Neutrophil (primary cell): Measurements from ENCODE around the gene HIVEP3.
"Not testable (repeated sequence)": the region's sequence is repeated elsewhere in the genome, so short reads cannot be mapped to it uniquely, and the experiment has no call there.

Experiments
- H3K27ac ChIP-seq: fragments of 200-600 bp; sonication (generic); 2 replicates; pipeline ENCODE4 v1.5.1; 2016; ENCODE audit warnings: mild to moderate bottlenecking, moderate library complexity
- H3K27me3 ChIP-seq: fragments of 200-600 bp; sonication (generic); 2 replicates; pipeline ENCODE4 v1.6.0; 2016; ENCODE audit warnings: mild to moderate bottlenecking
- H3K36me3 ChIP-seq: fragments of 200-600 bp; sonication (generic); 2 replicates; pipeline ENCODE4 v1.5.1; 2017
- H3K4me1 ChIP-seq, 2 experiments: fragments of 200-600 bp in 1 of 2; sonication (generic) in 1 of 2; 1 replicate in 1 of 2; 2 replicates in 1 of 2; pipeline versions ENCODE4 v1.5.1 to v1.6.1; 2013 to 2016; ENCODE audit warnings: low read depth in 1 of 2, low read length in 1 of 2, mild to moderate bottlenecking in 1 of 2, moderate library complexity in 1 of 2; ENCODE audit not compliant: control insufficient read depth in 1 of 2, insufficient read depth in 1 of 2
- H3K4me3 ChIP-seq, 2 experiments: fragments of 200-600 bp in 1 of 2; sonication (generic) in 1 of 2; 1 replicate in 1 of 2; 2 replicates in 1 of 2; pipeline ENCODE4 v1.5.1; 2013 to 2016; ENCODE audit warnings: low read depth in 1 of 2, low read length in 1 of 2, mild to moderate bottlenecking in 1 of 2, moderate library complexity in 1 of 2
- H3K9me3 ChIP-seq: fragments of 200-600 bp; sonication (generic); 2 replicates; pipeline ENCODE4 v1.5.1; 2016
- CTCF ChIP-seq: fragments of 200-600 bp; sonication (generic); IDR thresholded peaks from 2 replicates; pipeline ENCODE4 v1.5.1; 2016; ENCODE audit warnings: antibody characterized with exemption

HIVEP3 gene

GRCh38 chr1:41955461-41956159 lies 36.9 kb upstream of the HIVEP3 start:
- Histone ChIP-seq H3K27me3 (no peaks in the 10 kb centered on the region), H3K4me1 (no peaks in the 10 kb centered on the region), H3K9me3 (no peaks in the 10 kb centered on the region), H3K36me3 (no peaks in the 10 kb centered on the region), H3K27ac (no peak overlapping the region), H3K4me3 (no peak overlapping the region)
- TF ChIP-seq CTCF = no peak

GRCh38 chr1:41954533-41954944 lies 35.8 kb upstream of the HIVEP3 start:
- TF ChIP-seq CTCF = no peak
- no peaks in the 10 kb centered on the region for H3K36me3 ChIP-seq
- H3K27ac ChIP-seq = no peak overlapping the region
- H3K9me3 ChIP-seq = no peaks in the 10 kb centered on the region
- H3K27me3 ChIP-seq = no peaks in the 10 kb centered on the region
- H3K4me1 ChIP-seq = no peaks in the 10 kb centered on the region
- no peak overlapping the region for H3K4me3 ChIP-seq

- H3K4me1 ChIP-seq = no peaks in the 10 kb centered on the region
- H3K27me3 ChIP-seq = no peaks in the 10 kb centered on the region
- no peak overlapping the region for H3K4me3 ChIP-seq
- TF ChIP-seq CTCF = no peak
- no peaks in the 10 kb centered on the region for H3K9me3 ChIP-seq
- H3K36me3 ChIP-seq = no peaks in the 10 kb centered on the region
- no peak overlapping the region for H3K27ac ChIP-seq
Measured at GRCh38 chr1:41953291-41953690, 34.6 kb upstream of the HIVEP3 start.

GRCh38 chr1:41952208-41952607 lies 33.5 kb upstream of the HIVEP3 start:
- Histone ChIP-seq H3K9me3 (no peaks in the 10 kb centered on the region), H3K27ac (no peak overlapping the region), H3K36me3 (no peaks in the 10 kb centered on the region), H3K4me1 (no peaks in the 10 kb centered on the region), H3K4me3 (no peak overlapping the region), H3K27me3 (no peaks in the 10 kb centered on the region)
- no peak for TF ChIP-seq CTCF

- not testable (repeated sequence) for H3K27me3 ChIP-seq, H3K27ac ChIP-seq, H3K4me1 ChIP-seq, H3K9me3 ChIP-seq, H3K36me3 ChIP-seq, H3K4me3 ChIP-seq
Measured at GRCh38 chr1:41951492-41951891, 32.8 kb upstream of the HIVEP3 start.

GRCh38 chr1:41950820-41951219 lies 32.1 kb upstream of the HIVEP3 start:
- no peaks in the 10 kb centered on the region for H3K27me3 ChIP-seq
- TF ChIP-seq CTCF = no peak
- no peaks in the 10 kb centered on the region for H3K36me3 ChIP-seq
- no peaks in the 10 kb centered on the region for H3K9me3 ChIP-seq
- no peaks in the 10 kb centered on the region for H3K4me1 ChIP-seq
- H3K4me3 ChIP-seq = no peak overlapping the region
- no peak overlapping the region for H3K27ac ChIP-seq

- not testable (repeated sequence) for H3K4me1 ChIP-seq, H3K4me3 ChIP-seq, H3K27ac ChIP-seq, H3K27me3 ChIP-seq, H3K9me3 ChIP-seq, H3K36me3 ChIP-seq
Measured at GRCh38 chr1:41945946-41946345, 27.2 kb upstream of the HIVEP3 start.
